ENCODE results near the gene CD8A.
"Not testable (repeated sequence)": the region's sequence is repeated elsewhere in the genome, so short reads cannot be mapped to it uniquely, and the experiment has no call there.

Gene CD8A

GRCh38 chr2:86747711-86748639 lies 42.7 kb downstream of the CD8A start:
- CTCF ChIA-PET = interaction anchor here (0.9 kb wide), 1 partner anchor 14 kb away, joined by 3 read pairs; no protein-coding TSS in a partner anchor
- TF ChIP-seq ELF4 (IDR thresholded peaks at IDR 0.05) (no peak), FOXM1 (IDR thresholded peaks at IDR 0.05; ENCODE audit: borderline replicate concordance) (no peak), NFRKB (IDR thresholded peaks at IDR 0.05) (no peak), ARNT (IDR thresholded peaks at IDR 0.05) (no peak), FOXA1 (IDR thresholded peaks at IDR 0.05) (no peak), BHLHE40 (IDR thresholded peaks at IDR 0.05; ENCODE audit: borderline replicate concordance) (no peak), FOXK2 (IDR thresholded peaks at IDR 0.05) (no peak), TARDBP (IDR thresholded peaks at IDR 0.05) (no peak)
- POLR2A ChIA-PET = no interaction called here
- no peak for DNase-seq (ENCODE audit: extremely low spot score)

GRCh38 chr2:86746939-86747338 lies 43.8 kb downstream of the CD8A start:
- TF ChIP-seq ELF4 (IDR thresholded peaks at IDR 0.05) = no peak
- TF ChIP-seq SP1 (IDR thresholded peaks at IDR 0.05) = no peak
- no peak for TF ChIP-seq FOXK2 (IDR thresholded peaks at IDR 0.05)
- TF ChIP-seq ZNF384 (IDR thresholded peaks at IDR 0.05) = no peak
- TF ChIP-seq L3MBTL2 (conservative IDR thresholded peaks at IDR 0.05) = no peak
- TF ChIP-seq FOXM1 (IDR thresholded peaks at IDR 0.05; ENCODE audit: borderline replicate concordance) = no peak
- no peak for TF ChIP-seq LEF1 (IDR thresholded peaks at IDR 0.05; ENCODE audit: borderline replicate concordance)
- no peak for TF ChIP-seq NFRKB (IDR thresholded peaks at IDR 0.05)
- TF ChIP-seq ARNT (IDR thresholded peaks at IDR 0.05) = no peak
- TF ChIP-seq HDGF (IDR thresholded peaks at IDR 0.05; ENCODE audit: borderline replicate concordance) = no peak
- no peak for TF ChIP-seq PKNOX1 (IDR thresholded peaks at IDR 0.05)
- no peak for TF ChIP-seq FOXA1 (IDR thresholded peaks at IDR 0.05)
- no peak for TF ChIP-seq SUZ12 (IDR thresholded peaks at IDR 0.05)
- no peak for TF ChIP-seq BHLHE40 (IDR thresholded peaks at IDR 0.05; ENCODE audit: borderline replicate concordance)
- TF ChIP-seq CTBP1 (IDR thresholded peaks at IDR 0.05; ENCODE audit: borderline replicate concordance) = no peak
- CTCF ChIA-PET = no interaction called here
- no peak for DNase-seq (ENCODE audit: extremely low spot score)
- POLR2A ChIA-PET = no interaction called here

- POLR2A ChIA-PET = no interaction called here
- no peak for DNase-seq (ENCODE audit: extremely low spot score)
These were observed 46.6 kb downstream of the CD8A start for GRCh38 chr2:86744152-86744551.

GRCh38 chr2:86741889-86742498 lies 48.7 kb downstream of the CD8A start:
- CTCF ChIA-PET; POLR2A ChIA-PET; DNase-seq (ENCODE audit: extremely low spot score): not testable (repeated sequence)

More at GRCh38 chr2:86744152-86744551, 46.6 kb downstream of the CD8A start:
- TF ChIP-seq LEF1 (IDR thresholded peaks at IDR 0.05; ENCODE audit: borderline replicate concordance) (no peak), FOXA1 (IDR thresholded peaks at IDR 0.05) (no peak), ZNF384 (IDR thresholded peaks at IDR 0.05) (no peak), FOXK2 (IDR thresholded peaks at IDR 0.05) (no peak), TARDBP (IDR thresholded peaks at IDR 0.05) (no peak), ELF4 (IDR thresholded peaks at IDR 0.05) (no peak), BHLHE40 (IDR thresholded peaks at IDR 0.05; ENCODE audit: borderline replicate concordance) (no peak), FOXM1 (IDR thresholded peaks at IDR 0.05; ENCODE audit: borderline replicate concordance) (no peak), HDGF (IDR thresholded peaks at IDR 0.05; ENCODE audit: borderline replicate concordance) (no peak), SP1 (IDR thresholded peaks at IDR 0.05) (no peak), SUZ12 (IDR thresholded peaks at IDR 0.05) (no peak), L3MBTL2 (conservative IDR thresholded peaks at IDR 0.05) (no peak), PKNOX1 (IDR thresholded peaks at IDR 0.05) (no peak), ARNT (IDR thresholded peaks at IDR 0.05) (no peak), NFRKB (IDR thresholded peaks at IDR 0.05) (no peak)
- CTCF ChIA-PET = no interaction called here

GRCh38 chr2:86739889-86740288 lies 50.8 kb downstream of the CD8A start:
- POLR2A ChIA-PET; CTCF ChIA-PET; DNase-seq (ENCODE audit: extremely low spot score): not testable (repeated sequence)

- POLR2A ChIA-PET = not testable (repeated sequence)
These were observed 51.2 kb downstream of the CD8A start for GRCh38 chr2:86739485-86739884.

GRCh38 chr2:86734896-86735295 lies 55.8 kb downstream of the CD8A start:
- POLR2A ChIA-PET; DNase-seq (ENCODE audit: extremely low spot score); CTCF ChIA-PET: not testable (repeated sequence)

More at GRCh38 chr2:86739485-86739884, 51.2 kb downstream of the CD8A start:
- DNase-seq (ENCODE audit: extremely low spot score); CTCF ChIA-PET: not testable (repeated sequence)
